Measurements from ENCODE around the gene TMEM191C.

DNA sequence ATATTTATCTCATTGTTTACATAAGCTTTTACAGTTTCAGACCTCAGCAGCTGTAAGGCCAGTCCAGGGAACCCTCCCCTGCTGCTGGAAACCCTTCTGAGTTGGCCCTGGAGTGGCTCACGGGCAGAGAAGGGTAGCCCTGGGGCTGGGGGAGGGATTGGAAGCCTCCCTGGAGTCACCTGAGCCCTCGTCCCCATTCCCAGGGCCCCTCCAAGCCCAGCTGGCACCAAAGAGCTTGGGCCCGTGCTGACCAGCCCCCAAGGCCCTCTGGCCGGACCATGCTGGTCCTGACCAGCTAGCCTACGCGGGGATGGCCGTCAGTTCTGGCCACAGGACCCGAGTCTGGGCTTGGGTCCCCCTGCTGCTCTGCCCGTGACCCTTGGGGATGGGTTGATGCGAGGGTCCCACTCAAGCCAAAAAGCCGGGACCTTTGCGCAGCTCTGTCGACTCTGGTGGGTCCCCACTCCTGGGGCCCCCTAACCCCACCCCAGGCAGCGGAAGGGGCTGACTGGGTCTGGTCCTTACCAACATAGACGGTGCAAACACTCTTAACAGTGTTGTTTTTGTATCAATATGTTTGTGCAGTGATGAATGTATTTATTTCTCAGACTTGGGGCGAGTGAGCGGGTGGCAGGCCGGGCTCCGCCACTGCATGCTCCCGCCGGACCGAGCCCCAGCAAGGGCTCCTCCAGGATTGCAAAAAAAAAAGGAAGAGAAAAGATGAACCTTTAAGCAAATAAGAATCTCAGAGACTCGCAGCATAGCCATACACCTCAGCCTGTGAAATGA lies 17.5 kb upstream of the TMEM191C start:
- TF ChIP-seq, protein P1, sequence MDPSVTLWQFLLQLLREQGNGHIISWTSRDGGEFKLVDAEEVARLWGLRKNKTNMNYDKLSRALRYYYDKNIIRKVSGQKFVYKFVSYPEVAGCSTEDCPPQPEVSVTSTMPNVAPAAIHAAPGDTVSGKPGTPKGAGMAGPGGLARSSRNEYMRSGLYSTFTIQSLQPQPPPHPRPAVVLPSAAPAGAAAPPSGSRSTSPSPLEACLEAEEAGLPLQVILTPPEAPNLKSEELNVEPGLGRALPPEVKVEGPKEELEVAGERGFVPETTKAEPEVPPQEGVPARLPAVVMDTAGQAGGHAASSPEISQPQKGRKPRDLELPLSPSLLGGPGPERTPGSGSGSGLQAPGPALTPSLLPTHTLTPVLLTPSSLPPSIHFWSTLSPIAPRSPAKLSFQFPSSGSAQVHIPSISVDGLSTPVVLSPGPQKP (IDR thresholded peaks at IDR 0.05; ENCODE audit: borderline replicate concordance, low read depth, low read length) = no peak
- TF ChIP-seq POLR2A (IDR thresholded peaks at IDR 0.05; ENCODE audit: low read depth, low read length) (no peak), FOS (IDR thresholded peaks at IDR 0.05; ENCODE audit: low read depth, low read length) (no peak), RAD21 (IDR thresholded peaks at IDR 0.05; ENCODE audit: low read length) (no peak), MAFK (IDR thresholded peaks at IDR 0.05; ENCODE audit: low read depth, low read length) (no peak), SMC3 (IDR thresholded peaks at IDR 0.05; ENCODE audit: low read depth, low read length) (no peak), RCOR1 (IDR thresholded peaks at IDR 0.05; ENCODE audit: insufficient replicate concordance, low read length) (no peak), BHLHE40 (IDR thresholded peaks at IDR 0.05; ENCODE audit: low read depth, low read length) (no peak), RFX5 (IDR thresholded peaks at IDR 0.05; ENCODE audit: low read depth, low read length) (no peak), CEBPB (IDR thresholded peaks at IDR 0.05; ENCODE audit: low read depth, low read length) (no peak), MXI1 (IDR thresholded peaks at IDR 0.05; ENCODE audit: borderline replicate concordance, low read depth, low read length) (no peak)
- TF ChIP-seq, protein P2, sequence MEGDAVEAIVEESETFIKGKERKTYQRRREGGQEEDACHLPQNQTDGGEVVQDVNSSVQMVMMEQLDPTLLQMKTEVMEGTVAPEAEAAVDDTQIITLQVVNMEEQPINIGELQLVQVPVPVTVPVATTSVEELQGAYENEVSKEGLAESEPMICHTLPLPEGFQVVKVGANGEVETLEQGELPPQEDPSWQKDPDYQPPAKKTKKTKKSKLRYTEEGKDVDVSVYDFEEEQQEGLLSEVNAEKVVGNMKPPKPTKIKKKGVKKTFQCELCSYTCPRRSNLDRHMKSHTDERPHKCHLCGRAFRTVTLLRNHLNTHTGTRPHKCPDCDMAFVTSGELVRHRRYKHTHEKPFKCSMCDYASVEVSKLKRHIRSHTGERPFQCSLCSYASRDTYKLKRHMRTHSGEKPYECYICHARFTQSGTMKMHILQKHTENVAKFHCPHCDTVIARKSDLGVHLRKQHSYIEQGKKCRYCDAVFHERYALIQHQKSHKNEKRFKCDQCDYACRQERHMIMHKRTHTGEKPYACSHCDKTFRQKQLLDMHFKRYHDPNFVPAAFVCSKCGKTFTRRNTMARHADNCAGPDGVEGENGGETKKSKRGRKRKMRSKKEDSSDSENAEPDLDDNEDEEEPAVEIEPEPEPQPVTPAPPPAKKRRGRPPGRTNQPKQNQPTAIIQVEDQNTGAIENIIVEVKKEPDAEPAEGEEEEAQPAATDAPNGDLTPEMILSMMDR (conservative IDR thresholded peaks at IDR 0.05; ENCODE audit: low read depth, low read length) = no peak
- TF ChIP-seq, protein P3, sequence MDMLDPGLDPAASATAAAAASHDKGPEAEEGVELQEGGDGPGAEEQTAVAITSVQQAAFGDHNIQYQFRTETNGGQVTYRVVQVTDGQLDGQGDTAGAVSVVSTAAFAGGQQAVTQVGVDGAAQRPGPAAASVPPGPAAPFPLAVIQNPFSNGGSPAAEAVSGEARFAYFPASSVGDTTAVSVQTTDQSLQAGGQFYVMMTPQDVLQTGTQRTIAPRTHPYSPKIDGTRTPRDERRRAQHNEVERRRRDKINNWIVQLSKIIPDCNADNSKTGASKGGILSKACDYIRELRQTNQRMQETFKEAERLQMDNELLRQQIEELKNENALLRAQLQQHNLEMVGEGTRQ (IDR thresholded peaks at IDR 0.05; ENCODE audit: low read depth, low read length) = no peak
